Esophagus muscularis mucosa (tissue), 3 donors: ENCODE results near the gene MOB1B.

ENCODE experiments used
- EP300 ChIP-seq: sonication (generic); formaldehyde crosslinking; IDR thresholded peaks from one replicate; pipeline ENCODE4 v1.6.1; 2017; ENCODE audit warnings: antibody characterized with exemption
- TF ChIP-seq, protein P1 (sequence below), 3 experiments: fragments of 200-600 bp in 2 of 3; fragments of 450-650 bp in 1 of 3; sonication (generic) in 2 of 3; IDR thresholded peaks; one replicate each; pipeline ENCODE4 v1.5.1; 2017 to 2019; ENCODE audit warnings: antibody characterized with exemption in 3 of 3, mild to moderate bottlenecking in 2 of 3, moderate library complexity in 1 of 3

GRCh38 chr4:70902577-70903290, 565 bp downstream of the MOB1B start:
- TF ChIP-seq, protein P1, sequence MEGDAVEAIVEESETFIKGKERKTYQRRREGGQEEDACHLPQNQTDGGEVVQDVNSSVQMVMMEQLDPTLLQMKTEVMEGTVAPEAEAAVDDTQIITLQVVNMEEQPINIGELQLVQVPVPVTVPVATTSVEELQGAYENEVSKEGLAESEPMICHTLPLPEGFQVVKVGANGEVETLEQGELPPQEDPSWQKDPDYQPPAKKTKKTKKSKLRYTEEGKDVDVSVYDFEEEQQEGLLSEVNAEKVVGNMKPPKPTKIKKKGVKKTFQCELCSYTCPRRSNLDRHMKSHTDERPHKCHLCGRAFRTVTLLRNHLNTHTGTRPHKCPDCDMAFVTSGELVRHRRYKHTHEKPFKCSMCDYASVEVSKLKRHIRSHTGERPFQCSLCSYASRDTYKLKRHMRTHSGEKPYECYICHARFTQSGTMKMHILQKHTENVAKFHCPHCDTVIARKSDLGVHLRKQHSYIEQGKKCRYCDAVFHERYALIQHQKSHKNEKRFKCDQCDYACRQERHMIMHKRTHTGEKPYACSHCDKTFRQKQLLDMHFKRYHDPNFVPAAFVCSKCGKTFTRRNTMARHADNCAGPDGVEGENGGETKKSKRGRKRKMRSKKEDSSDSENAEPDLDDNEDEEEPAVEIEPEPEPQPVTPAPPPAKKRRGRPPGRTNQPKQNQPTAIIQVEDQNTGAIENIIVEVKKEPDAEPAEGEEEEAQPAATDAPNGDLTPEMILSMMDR (IDR thresholded peaks at IDR 0.05), result no peak
- no peak for TF ChIP-seq EP300
